HG03108 (cell line): ENCODE data around the gene SHANK1.

Source experiments
- ATAC-seq: cut with Tn5 transposase; IDR thresholded peaks from one replicate; pipeline ENCODE4 v1.9.1; 2021; ENCODE audit warnings: moderate library complexity; ENCODE audit not compliant: unreplicated experiment

SHANK1 gene

GRCh38 chr19:50713556-50714236 is 5.9 kb downstream of the SHANK1 start:
- no peak for ATAC-seq

GRCh38 chr19:50712833-50713232 is 6.8 kb downstream of the SHANK1 start:
- no peak for ATAC-seq

- no peak for ATAC-seq
Observed at GRCh38 chr19:50711805-50712204, 7.8 kb downstream of the SHANK1 start.

- ATAC-seq, result no peak
Observed at GRCh38 chr19:50711196-50711595, 8.4 kb downstream of the SHANK1 start.

- no peak for ATAC-seq
Observed at GRCh38 chr19:50710612-50711011, 9.0 kb downstream of the SHANK1 start.

- no peak for ATAC-seq
Observed at GRCh38 chr19:50710094-50710493, 9.5 kb downstream of the SHANK1 start.

- no peak for ATAC-seq
Observed at GRCh38 chr19:50708179-50708879, 11.3 kb downstream of the SHANK1 start.

GRCh38 chr19:50706387-50706786 is 13.2 kb downstream of the SHANK1 start:
- ATAC-seq, result no peak

GRCh38 chr19:50705422-50706019 is 14.1 kb downstream of the SHANK1 start:
- ATAC-seq, result no peak

GRCh38 chr19:50703915-50704796 is 15.4 kb downstream of the SHANK1 start:
- ATAC-seq, result no peak

GRCh38 chr19:50702871-50703829 is 16.5 kb downstream of the SHANK1 start:
- no peak for ATAC-seq

- no peak for ATAC-seq
Observed at GRCh38 chr19:50702158-50702870, 17.3 kb downstream of the SHANK1 start.

GRCh38 chr19:50701367-50701985 is 18.1 kb downstream of the SHANK1 start:
- no peak for ATAC-seq

- ATAC-seq, result no peak
Observed at GRCh38 chr19:50697414-50698124, 22.0 kb downstream of the SHANK1 start.

GRCh38 chr19:50696094-50696483 is 23.5 kb downstream of the SHANK1 start:
- ATAC-seq, result no peak

- ATAC-seq, result no peak
Observed at GRCh38 chr19:50695251-50696093, 24.1 kb downstream of the SHANK1 start.

- no peak for ATAC-seq
Observed at GRCh38 chr19:50694815-50695145, 24.8 kb downstream of the SHANK1 start.
